Osteoblast (primary cell): ENCODE data around the gene DLG2. TPM values are rescaled to one million over a fixed set of nuclear protein-coding genes. Genes with fewer than 3 reads are reported as not detected.

ENCODE experiments used
- DNase-seq: peaks from one replicate; pipeline ENCODE4 v3.0.0; 2011; ENCODE audit warnings: low spot score, mixed read lengths; ENCODE audit not compliant: insufficient read length; ENCODE audit errors: missing footprints
- H2AFZ ChIP-seq: 2 replicates; pipeline ENCODE4 v1.6.0; 2011; ENCODE audit warnings: mild to moderate bottlenecking, low read length
- H3K27ac ChIP-seq: 2 replicates; pipeline ENCODE4 v1.5.1; 2011; ENCODE audit warnings: mild to moderate bottlenecking, low read depth, low read length, moderate library complexity
- H3K27me3 ChIP-seq: 2 replicates; pipeline ENCODE4 v1.6.0; 2012; ENCODE audit warnings: mild to moderate bottlenecking, control low read depth, inconsistent platforms, low read length, moderate library complexity; ENCODE audit not compliant: insufficient read depth
- H3K36me3 ChIP-seq: 2 replicates; pipeline ENCODE4 v1.5.1; 2011; ENCODE audit warnings: mild to moderate bottlenecking, low read length, control low read depth, moderate library complexity; ENCODE audit not compliant: insufficient read depth
- H3K4me1 ChIP-seq: 2 replicates; pipeline ENCODE4 v1.5.1; 2011; ENCODE audit warnings: mild to moderate bottlenecking, low read length, control low read depth, moderate library complexity; ENCODE audit not compliant: insufficient read depth
- H3K4me2 ChIP-seq: 2 replicates; pipeline ENCODE4 v1.6.0; 2011; ENCODE audit warnings: mild to moderate bottlenecking, low read length; ENCODE audit not compliant: insufficient read depth
- H3K4me3 ChIP-seq: fragments of 200-600 bp; sonication (generic); 3 replicates; pipeline ENCODE4 v1.5.1; 2012; ENCODE audit warnings: mild to moderate bottlenecking, low read length, inconsistent platforms; ENCODE audit not compliant: insufficient read depth
- H3K79me2 ChIP-seq: 2 replicates; pipeline ENCODE4 v1.6.0; 2012; ENCODE audit warnings: mild to moderate bottlenecking, low read length, control low read depth, inconsistent platforms; ENCODE audit not compliant: insufficient read depth
- H3K9me3 ChIP-seq: 2 replicates; pipeline ENCODE4 v1.5.1; 2011; ENCODE audit warnings: low read depth, low read length, control low read depth
- H4K20me1 ChIP-seq: 2 replicates; pipeline ENCODE4 v1.6.0; 2012; ENCODE audit warnings: mild to moderate bottlenecking, low read length, control low read depth; ENCODE audit not compliant: insufficient read depth
- total RNA-seq: library from RNA; depleted of rRNA; stranded (reverse); fragments of >200 nt; gene quantifications from 2 replicates; pipeline ENCODE4 v1.2.3, GENCODE V29; 2012
- TF ChIP-seq, protein P1 (sequence below): IDR thresholded peaks from 2 replicates; pipeline ENCODE4 v1.5.1; 2011; ENCODE audit warnings: mild to moderate bottlenecking, low read depth, low read length, moderate library complexity; ENCODE audit errors: extremely low read depth

Gene DLG2
- total RNA-seq, 1 donor: 3.3 TPM

DNA sequence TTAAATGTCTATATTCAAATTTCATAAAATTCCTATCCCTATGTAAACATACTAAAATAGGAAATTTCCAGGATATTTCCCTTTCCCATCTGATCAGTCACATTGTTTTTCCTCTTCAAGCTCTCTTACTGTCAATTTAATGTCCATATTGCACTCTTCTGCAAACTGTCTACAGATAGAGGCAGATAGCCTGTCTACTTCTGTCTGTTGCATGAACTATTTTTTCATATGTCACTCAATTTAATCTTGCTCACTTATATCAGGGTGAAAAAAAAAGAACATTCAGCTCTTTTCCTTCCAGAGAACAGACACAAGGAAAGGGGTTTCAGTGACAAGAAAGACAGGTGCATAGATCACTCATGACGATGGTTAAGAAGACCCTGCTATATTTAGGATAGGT, 1327.1 kb downstream of the DLG2 start:
- no peak for DNase-seq
- Histone ChIP-seq H3K27me3 (no peaks in the 10 kb centered on the region), H3K4me2 (no peak overlapping the region), H3K4me1 (no peaks in the 10 kb centered on the region), H4K20me1 (no peaks in the 10 kb centered on the region), H2AFZ (no peak overlapping the region), H3K36me3 (no peaks in the 10 kb centered on the region), H3K9me3 (no peaks in the 10 kb centered on the region), H3K4me3 (no peak overlapping the region), H3K27ac (no peak overlapping the region), H3K79me2 (no peaks in the 10 kb centered on the region)
- TF ChIP-seq, protein P1, sequence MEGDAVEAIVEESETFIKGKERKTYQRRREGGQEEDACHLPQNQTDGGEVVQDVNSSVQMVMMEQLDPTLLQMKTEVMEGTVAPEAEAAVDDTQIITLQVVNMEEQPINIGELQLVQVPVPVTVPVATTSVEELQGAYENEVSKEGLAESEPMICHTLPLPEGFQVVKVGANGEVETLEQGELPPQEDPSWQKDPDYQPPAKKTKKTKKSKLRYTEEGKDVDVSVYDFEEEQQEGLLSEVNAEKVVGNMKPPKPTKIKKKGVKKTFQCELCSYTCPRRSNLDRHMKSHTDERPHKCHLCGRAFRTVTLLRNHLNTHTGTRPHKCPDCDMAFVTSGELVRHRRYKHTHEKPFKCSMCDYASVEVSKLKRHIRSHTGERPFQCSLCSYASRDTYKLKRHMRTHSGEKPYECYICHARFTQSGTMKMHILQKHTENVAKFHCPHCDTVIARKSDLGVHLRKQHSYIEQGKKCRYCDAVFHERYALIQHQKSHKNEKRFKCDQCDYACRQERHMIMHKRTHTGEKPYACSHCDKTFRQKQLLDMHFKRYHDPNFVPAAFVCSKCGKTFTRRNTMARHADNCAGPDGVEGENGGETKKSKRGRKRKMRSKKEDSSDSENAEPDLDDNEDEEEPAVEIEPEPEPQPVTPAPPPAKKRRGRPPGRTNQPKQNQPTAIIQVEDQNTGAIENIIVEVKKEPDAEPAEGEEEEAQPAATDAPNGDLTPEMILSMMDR: no peak

DNA sequence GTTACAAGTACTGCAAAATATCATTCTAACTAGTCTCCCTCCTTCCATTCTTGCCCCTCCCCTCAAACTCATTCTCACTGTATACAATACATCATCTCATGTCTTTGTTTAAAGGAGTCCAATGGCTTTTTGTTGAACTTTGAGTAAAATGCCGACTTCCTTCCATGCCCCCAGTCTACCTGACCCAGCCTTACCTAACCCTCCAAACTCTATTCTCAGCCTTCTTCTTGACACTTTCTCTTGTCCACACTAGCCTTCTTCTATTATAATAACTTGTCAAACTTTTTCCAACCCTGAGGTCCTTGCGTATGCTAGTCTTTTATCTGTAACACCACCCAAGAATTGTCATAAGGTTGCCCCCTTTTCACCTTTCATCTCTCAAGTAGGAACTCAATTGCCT, 1329.6 kb downstream of the DLG2 start:
- H3K9me3 ChIP-seq: no peaks in the 10 kb centered on the region
- no peak overlapping the region for H2AFZ ChIP-seq
- H3K4me1 ChIP-seq: no peaks in the 10 kb centered on the region
- H3K4me3 ChIP-seq: no peak overlapping the region
- H4K20me1 ChIP-seq: no peaks in the 10 kb centered on the region
- no peaks in the 10 kb centered on the region for H3K79me2 ChIP-seq
- TF ChIP-seq, protein P1: no peak
- no peaks in the 10 kb centered on the region for H3K27me3 ChIP-seq
- H3K4me2 ChIP-seq: no peak overlapping the region
- no peak overlapping the region for H3K27ac ChIP-seq
- H3K36me3 ChIP-seq: no peaks in the 10 kb centered on the region
- DNase-seq: no peak

- H3K4me2 ChIP-seq: no peak overlapping the region
- no peak overlapping the region for H3K27ac ChIP-seq
- DNase-seq: no peak
- H3K4me3 ChIP-seq: no peak overlapping the region
- H3K4me1 ChIP-seq: peaks cover 10% of the 10 kb centered on the region
- no peaks in the 10 kb centered on the region for H3K27me3 ChIP-seq
- H2AFZ ChIP-seq: no peak overlapping the region
- H3K79me2 ChIP-seq: no peaks in the 10 kb centered on the region
- TF ChIP-seq, protein P1: no peak
- no peaks in the 10 kb centered on the region for H3K9me3 ChIP-seq
- no peaks in the 10 kb centered on the region for H3K36me3 ChIP-seq
- no peaks in the 10 kb centered on the region for H4K20me1 ChIP-seq
Measured at GRCh38 chr11:84295815-84296214, 1331.3 kb downstream of the DLG2 start.

GRCh38 chr11:84292955-84293354, 1334.2 kb downstream of the DLG2 start:
- no peaks in the 10 kb centered on the region for H4K20me1 ChIP-seq
- H3K9me3 ChIP-seq: no peaks in the 10 kb centered on the region
- H3K4me1 ChIP-seq: peaks cover 27% of the 10 kb centered on the region
- no peaks in the 10 kb centered on the region for H3K79me2 ChIP-seq
- TF ChIP-seq, protein P1: no peak
- no peak overlapping the region for H3K27ac ChIP-seq
- DNase-seq: no peak
- H2AFZ ChIP-seq: no peak overlapping the region
- no peak overlapping the region for H3K4me3 ChIP-seq
- H3K27me3 ChIP-seq: no peaks in the 10 kb centered on the region
- no peaks in the 10 kb centered on the region for H3K36me3 ChIP-seq
- no peak overlapping the region for H3K4me2 ChIP-seq
